ENCODE data around the gene PMP22.

DNA sequence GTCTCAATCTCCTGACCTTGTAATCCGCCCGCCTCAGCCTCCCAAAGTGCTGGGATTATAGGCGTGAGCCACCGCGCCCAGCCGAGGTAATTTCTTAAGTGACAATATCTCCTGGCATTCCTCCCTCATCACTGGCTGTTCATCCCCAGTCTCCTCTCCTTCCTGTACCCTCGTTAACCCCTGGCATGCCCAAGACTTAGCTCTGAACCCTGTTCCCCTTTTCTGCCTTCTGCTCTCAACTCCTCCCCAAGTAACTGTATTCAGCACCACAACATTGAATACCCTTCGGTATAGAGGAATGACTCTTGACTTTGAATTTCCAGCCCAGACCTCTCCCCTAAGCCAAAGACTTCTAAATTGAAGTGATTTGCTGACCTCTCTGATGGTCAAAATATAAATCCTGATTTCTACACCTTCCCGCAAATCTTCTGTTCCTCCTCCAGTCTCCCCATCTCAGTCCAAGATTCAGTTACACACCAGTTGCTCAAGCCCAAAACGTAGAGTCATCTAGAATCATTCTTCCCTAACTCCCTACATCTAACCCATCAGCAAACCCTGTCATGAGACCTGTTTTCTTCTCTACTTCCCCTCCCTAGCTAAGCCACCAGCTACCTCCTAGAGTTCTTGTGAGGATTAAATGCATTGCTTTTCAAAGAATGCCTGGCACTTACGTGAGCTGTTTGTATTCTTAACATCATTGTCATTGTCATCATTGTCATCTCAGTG lies 14.8 kb downstream of the PMP22 start:
- TF ChIP-seq EZH2 (conservative IDR thresholded peaks at IDR 0.05; ENCODE audit: low read depth, low read length): no peak
- no peak for TF ChIP-seq CTCF (CRISPR knock-in tag; IDR thresholded peaks at IDR 0.05)

All from HepG2 (cell line).